NCI-H2171 treated with DMSO at 0.1 percent for 48 hours (cell line): ENCODE results near the gene GDF11.

Experiments
- DNase-seq: peaks from one replicate; lab custom pipeline; 2025; lab: John Stamatoyannopoulos, UW

The GDF11 gene

GRCh38 chr12:55795950-55796349 is 53.0 kb downstream of the GDF11 start:
- DNase-seq = no peak

DNA sequence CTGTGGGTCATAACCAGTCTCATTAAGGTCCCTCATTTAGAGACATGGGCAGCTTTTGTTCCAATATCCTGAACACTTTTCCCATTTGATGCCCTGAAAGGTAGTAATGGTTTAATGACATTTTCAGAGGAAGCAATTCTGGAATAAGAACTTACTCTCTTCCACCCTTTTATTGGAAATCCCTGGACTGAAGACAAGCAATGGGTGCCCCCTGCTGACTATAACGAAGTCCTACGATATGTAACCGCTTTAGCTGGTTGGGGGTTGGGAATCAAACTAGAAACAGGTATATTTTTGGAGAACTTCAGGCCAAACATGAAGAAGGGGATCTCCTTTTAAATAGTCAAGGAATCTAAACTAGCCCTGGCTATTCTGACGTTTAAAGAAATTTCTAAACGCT is 54.1 kb downstream of the GDF11 start:
- DNase-seq = peak; percentile 30

DNA sequence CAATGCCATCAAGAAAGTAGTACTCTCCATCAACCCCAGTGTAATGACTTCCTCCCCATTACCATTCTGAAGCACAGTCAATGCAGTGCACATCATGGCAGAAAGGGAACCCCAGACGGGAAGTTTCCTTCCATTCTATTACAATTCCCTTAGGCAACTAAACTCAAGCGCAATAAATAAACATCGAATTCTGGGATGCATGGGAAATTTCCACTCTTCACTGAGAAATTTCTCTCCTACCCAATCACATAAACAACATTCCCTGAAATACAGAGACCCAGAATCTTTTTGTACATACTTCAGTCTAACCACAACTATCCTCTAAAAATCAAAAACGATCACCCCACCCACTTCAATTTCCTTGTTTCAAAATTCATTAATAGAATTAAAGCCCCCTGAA is 54.6 kb downstream of the GDF11 start:
- DNase-seq = no peak
